ENCODE measurements around the gene C12orf56. TPM values are rescaled to one million over a fixed set of nuclear protein-coding genes. Genes with fewer than 3 reads are reported as not detected.
"Not testable (repeated sequence)": the region's sequence is repeated elsewhere in the genome, so short reads cannot be mapped to it uniquely, and the experiment has no call there.

The C12orf56 gene
- total RNA-seq, 1 donor from 2014 or later: not detected

DNA sequence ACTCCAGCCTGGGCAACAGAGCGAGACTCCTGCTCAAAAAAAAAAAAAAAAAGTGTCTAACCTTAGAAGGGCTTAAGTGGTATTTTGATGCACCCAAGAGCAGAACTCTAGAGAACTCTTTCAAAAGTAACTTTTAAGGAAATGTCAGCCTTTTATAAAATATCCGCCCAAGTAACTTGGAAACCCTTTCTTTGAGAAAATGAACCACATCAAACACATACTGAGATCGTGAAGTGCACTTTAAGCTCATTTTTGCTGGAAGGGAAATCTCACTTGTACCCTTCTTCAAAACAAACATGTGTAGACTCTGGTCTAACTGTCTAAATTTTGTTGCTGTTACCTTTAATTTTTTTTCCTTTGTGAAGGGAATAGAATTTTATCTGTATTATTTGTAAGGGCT, 5.5 kb downstream of the C12orf56 start:
- TF ChIP-seq CTCF (IDR thresholded peaks at IDR 0.05): no peak
- Histone ChIP-seq H3K4me3 (no peak overlapping the region), H3K36me3 (no peaks in the 10 kb centered on the region), H3K27me3 (peaks cover 3% of the 10 kb centered on the region), H3K9me3 (peaks cover 2% of the 10 kb centered on the region), H3K4me1 (no peaks in the 10 kb centered on the region), H3K27ac (no peak overlapping the region)
- no peak for DNase-seq
- no peak for ATAC-seq
- intact Hi-C loops (cut with DNase I): no loop called here

DNA sequence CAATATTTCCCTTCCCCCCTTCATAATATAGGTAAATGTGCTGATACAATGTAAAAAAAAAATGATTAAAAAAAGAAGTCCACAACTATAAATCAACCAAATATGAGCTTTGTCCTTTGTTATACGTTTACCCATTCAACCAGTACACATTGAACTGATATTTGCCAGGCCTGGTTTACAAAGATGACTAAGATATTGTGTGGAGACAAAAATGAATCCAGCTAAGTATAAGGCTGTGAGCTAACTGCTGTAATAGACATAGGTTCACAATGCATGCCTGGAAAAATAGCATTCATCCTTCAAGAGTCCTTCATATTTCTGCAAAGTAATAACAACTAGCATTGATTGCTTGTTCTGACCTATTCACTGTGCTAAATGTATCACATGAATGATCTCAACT, 6.9 kb downstream of the C12orf56 start:
- Histone ChIP-seq H3K9me3 (peaks cover 2% of the 10 kb centered on the region), H3K27me3 (no peaks in the 10 kb centered on the region), H3K27ac (no peak overlapping the region), H3K36me3 (no peaks in the 10 kb centered on the region), H3K4me3 (no peak overlapping the region), H3K4me1 (no peaks in the 10 kb centered on the region)
- no peak for ATAC-seq
- no peak for DNase-seq
- intact Hi-C loops (cut with DNase I): no loop called here
- TF ChIP-seq CTCF (IDR thresholded peaks at IDR 0.05): no peak

- intact Hi-C loops (cut with DNase I): no loop called here
- Histone ChIP-seq H3K27me3 (no peaks in the 10 kb centered on the region), H3K4me3 (no peak overlapping the region), H3K27ac (no peak overlapping the region), H3K36me3 (no peaks in the 10 kb centered on the region), H3K9me3 (no peaks in the 10 kb centered on the region), H3K4me1 (no peaks in the 10 kb centered on the region)
- no peak for TF ChIP-seq CTCF (IDR thresholded peaks at IDR 0.05)
- no peak for DNase-seq
- no peak for ATAC-seq
Observed at GRCh38 chr12:64362721-64363305, 27.7 kb downstream of the C12orf56 start.

DNA sequence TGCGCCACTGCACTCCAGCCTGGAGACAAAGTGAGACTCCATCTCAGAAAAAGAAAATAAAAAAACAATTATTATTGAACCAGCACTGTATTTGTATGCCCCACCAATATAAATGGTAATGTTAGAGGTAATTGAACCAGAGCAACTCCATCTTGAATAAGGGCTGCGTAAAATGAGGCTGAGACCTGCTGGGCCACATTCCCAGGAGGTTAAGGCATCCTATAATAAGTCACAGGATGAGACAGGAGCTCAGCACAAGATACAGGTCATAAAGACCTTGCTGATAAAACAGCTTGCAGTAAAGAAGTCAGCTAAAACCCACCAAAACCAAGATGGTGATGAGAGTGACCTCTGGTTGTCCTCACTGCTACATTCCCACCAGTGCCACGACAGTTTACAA, 29.4 kb downstream of the C12orf56 start:
- ATAC-seq; H3K4me1 ChIP-seq; H3K27me3 ChIP-seq; DNase-seq; H3K4me3 ChIP-seq; H3K9me3 ChIP-seq; intact Hi-C loops (cut with DNase I); H3K27ac ChIP-seq; H3K36me3 ChIP-seq: not testable (repeated sequence)

DNA sequence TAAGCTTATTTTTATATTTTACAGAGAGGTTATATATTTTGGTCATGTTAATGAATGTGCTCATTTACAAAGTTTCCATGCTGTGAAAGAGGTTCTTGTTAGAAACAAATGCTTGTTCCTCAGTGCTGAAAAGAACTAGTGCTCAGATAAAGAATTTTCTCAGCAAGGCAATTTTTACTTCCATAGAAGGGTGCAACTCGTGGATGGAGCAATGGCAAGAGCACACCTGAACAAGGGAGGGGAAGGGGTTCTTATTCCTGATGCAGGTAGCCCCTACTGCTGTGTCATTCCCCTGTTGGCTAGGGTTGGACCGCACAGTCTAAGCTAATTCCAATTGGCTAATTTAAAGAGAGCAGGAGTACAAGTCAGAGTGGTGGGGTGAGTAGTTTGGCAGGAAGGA, 34.3 kb downstream of the C12orf56 start:
- H3K27ac ChIP-seq; DNase-seq; H3K36me3 ChIP-seq; intact Hi-C loops (cut with DNase I); H3K4me1 ChIP-seq; H3K27me3 ChIP-seq; H3K4me3 ChIP-seq; H3K9me3 ChIP-seq; ATAC-seq: not testable (repeated sequence)

GRCh38 chr12:64352181-64352580, 38.4 kb downstream of the C12orf56 start:
- no peak overlapping the region for H3K4me3 ChIP-seq
- no peak overlapping the region for H3K27ac ChIP-seq
- no peaks in the 10 kb centered on the region for H3K27me3 ChIP-seq
- no peak for DNase-seq
- H3K4me1 ChIP-seq: no peaks in the 10 kb centered on the region
- intact Hi-C loops (cut with DNase I): no loop called here
- H3K9me3 ChIP-seq: no peaks in the 10 kb centered on the region
- no peak for ATAC-seq
- no peak for TF ChIP-seq CTCF (IDR thresholded peaks at IDR 0.05)
- no peaks in the 10 kb centered on the region for H3K36me3 ChIP-seq

- ATAC-seq: no peak
- no peak for TF ChIP-seq CTCF (IDR thresholded peaks at IDR 0.05)
- intact Hi-C loops (cut with DNase I): no loop called here
Observed at GRCh38 chr12:64351265-64351664, 39.3 kb downstream of the C12orf56 start.

More at GRCh38 chr12:64351265-64351664, 39.3 kb downstream of the C12orf56 start:
- H3K4me1 ChIP-seq: no peaks in the 10 kb centered on the region
- H3K36me3 ChIP-seq: no peaks in the 10 kb centered on the region
- no peak overlapping the region for H3K27ac ChIP-seq
- H3K27me3 ChIP-seq: no peaks in the 10 kb centered on the region
- H3K4me3 ChIP-seq: no peak overlapping the region
- H3K9me3 ChIP-seq: no peaks in the 10 kb centered on the region
- DNase-seq: no peak
